GM23338 (cell line): ENCODE data around the gene INTS13. TPM values are rescaled to one million over a fixed set of nuclear protein-coding genes. Genes with fewer than 3 reads are reported as not detected.

Experiments
- CREB1 ChIP-seq: fragments of 250-450 bp; sonication (Bioruptor Pico); IDR thresholded peaks from 2 replicates; pipeline ENCODE4 v1.5.0; 2020; ENCODE audit warnings: low read depth, mild to moderate bottlenecking, moderate library complexity
- EZH2phosphoT487 ChIP-seq: fragments of 200-600 bp; sonication (generic); IDR thresholded peaks from one replicate; pipeline ENCODE4 v1.8.1; 2018; ENCODE audit warnings: antibody characterized with exemption; ENCODE audit not compliant: unreplicated experiment
- JUNB ChIP-seq: IDR thresholded peaks from one replicate; pipeline ENCODE4 v1.6.1; 2016; ENCODE audit warnings: antibody characterized with exemption; ENCODE audit not compliant: unreplicated experiment
- NANOG ChIP-seq: IDR thresholded peaks from 2 replicates; pipeline ENCODE4 v1.6.1; 2016; ENCODE audit warnings: antibody characterized with exemption, borderline replicate concordance
- STAT1 ChIP-seq: IDR thresholded peaks from one replicate; pipeline ENCODE4 v1.6.1; 2016; ENCODE audit warnings: antibody characterized with exemption; ENCODE audit not compliant: unreplicated experiment
- ZNF114 ChIP-seq: fragments of 250-450 bp; sonication (Bioruptor Pico); IDR thresholded peaks from 2 replicates; pipeline ENCODE4 v1.5.0; 2020; ENCODE audit warnings: mild to moderate bottlenecking, moderate library complexity
- polyA plus RNA-seq: library from polyadenylated mRNA; unstranded; fragments of >200 nt; fragmentation: Nextera tagmentation; extraction: Ambion mirVana; gene quantifications from 2 replicates; pipeline ENCODE4 v1.2.1, GENCODE V29; 2016
- total RNA-seq: library from RNA; depleted of rRNA; stranded (reverse); fragments of >200 nt; shearing (Covaris generic); gene quantifications from 2 replicates; pipeline ENCODE4 v1.2.3, GENCODE V29; 2014
- TF ChIP-seq, protein P1 (sequence below): fragments of 250-450 bp; sonication (Bioruptor Pico); IDR thresholded peaks from 2 replicates; pipeline ENCODE4 v1.5.0; 2020; ENCODE audit warnings: mild to moderate bottlenecking, moderate library complexity
- TF ChIP-seq, protein P2 (sequence below): IDR thresholded peaks from one replicate; pipeline ENCODE4 v1.6.1; 2018; ENCODE audit warnings: antibody characterized with exemption; ENCODE audit not compliant: unreplicated experiment

Gene INTS13
- total and polyA plus RNA-seq, 2 experiments from 2014 or later = 91.3 to 94.1 TPM

DNA sequence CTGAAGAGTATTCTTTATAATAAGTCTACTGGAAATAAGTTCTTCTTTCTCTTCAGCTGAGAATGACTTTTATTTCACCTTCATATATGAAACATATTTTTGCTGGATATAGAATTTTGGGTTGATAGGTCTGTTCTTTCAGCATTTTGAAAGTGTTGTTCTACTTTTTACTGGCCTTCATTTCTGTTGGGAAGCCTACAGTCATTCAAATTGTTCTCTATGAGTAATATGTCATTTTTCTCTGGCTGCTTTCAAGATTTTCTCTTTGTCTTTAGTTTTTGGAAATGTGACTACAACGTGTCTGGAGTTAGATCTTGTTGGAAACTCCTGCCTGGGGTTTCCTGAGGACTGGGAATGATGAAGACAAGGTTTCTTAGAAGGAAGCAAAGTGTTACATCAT, 10.5 kb upstream of the INTS13 start (continued):
- TF ChIP-seq, protein P1, sequence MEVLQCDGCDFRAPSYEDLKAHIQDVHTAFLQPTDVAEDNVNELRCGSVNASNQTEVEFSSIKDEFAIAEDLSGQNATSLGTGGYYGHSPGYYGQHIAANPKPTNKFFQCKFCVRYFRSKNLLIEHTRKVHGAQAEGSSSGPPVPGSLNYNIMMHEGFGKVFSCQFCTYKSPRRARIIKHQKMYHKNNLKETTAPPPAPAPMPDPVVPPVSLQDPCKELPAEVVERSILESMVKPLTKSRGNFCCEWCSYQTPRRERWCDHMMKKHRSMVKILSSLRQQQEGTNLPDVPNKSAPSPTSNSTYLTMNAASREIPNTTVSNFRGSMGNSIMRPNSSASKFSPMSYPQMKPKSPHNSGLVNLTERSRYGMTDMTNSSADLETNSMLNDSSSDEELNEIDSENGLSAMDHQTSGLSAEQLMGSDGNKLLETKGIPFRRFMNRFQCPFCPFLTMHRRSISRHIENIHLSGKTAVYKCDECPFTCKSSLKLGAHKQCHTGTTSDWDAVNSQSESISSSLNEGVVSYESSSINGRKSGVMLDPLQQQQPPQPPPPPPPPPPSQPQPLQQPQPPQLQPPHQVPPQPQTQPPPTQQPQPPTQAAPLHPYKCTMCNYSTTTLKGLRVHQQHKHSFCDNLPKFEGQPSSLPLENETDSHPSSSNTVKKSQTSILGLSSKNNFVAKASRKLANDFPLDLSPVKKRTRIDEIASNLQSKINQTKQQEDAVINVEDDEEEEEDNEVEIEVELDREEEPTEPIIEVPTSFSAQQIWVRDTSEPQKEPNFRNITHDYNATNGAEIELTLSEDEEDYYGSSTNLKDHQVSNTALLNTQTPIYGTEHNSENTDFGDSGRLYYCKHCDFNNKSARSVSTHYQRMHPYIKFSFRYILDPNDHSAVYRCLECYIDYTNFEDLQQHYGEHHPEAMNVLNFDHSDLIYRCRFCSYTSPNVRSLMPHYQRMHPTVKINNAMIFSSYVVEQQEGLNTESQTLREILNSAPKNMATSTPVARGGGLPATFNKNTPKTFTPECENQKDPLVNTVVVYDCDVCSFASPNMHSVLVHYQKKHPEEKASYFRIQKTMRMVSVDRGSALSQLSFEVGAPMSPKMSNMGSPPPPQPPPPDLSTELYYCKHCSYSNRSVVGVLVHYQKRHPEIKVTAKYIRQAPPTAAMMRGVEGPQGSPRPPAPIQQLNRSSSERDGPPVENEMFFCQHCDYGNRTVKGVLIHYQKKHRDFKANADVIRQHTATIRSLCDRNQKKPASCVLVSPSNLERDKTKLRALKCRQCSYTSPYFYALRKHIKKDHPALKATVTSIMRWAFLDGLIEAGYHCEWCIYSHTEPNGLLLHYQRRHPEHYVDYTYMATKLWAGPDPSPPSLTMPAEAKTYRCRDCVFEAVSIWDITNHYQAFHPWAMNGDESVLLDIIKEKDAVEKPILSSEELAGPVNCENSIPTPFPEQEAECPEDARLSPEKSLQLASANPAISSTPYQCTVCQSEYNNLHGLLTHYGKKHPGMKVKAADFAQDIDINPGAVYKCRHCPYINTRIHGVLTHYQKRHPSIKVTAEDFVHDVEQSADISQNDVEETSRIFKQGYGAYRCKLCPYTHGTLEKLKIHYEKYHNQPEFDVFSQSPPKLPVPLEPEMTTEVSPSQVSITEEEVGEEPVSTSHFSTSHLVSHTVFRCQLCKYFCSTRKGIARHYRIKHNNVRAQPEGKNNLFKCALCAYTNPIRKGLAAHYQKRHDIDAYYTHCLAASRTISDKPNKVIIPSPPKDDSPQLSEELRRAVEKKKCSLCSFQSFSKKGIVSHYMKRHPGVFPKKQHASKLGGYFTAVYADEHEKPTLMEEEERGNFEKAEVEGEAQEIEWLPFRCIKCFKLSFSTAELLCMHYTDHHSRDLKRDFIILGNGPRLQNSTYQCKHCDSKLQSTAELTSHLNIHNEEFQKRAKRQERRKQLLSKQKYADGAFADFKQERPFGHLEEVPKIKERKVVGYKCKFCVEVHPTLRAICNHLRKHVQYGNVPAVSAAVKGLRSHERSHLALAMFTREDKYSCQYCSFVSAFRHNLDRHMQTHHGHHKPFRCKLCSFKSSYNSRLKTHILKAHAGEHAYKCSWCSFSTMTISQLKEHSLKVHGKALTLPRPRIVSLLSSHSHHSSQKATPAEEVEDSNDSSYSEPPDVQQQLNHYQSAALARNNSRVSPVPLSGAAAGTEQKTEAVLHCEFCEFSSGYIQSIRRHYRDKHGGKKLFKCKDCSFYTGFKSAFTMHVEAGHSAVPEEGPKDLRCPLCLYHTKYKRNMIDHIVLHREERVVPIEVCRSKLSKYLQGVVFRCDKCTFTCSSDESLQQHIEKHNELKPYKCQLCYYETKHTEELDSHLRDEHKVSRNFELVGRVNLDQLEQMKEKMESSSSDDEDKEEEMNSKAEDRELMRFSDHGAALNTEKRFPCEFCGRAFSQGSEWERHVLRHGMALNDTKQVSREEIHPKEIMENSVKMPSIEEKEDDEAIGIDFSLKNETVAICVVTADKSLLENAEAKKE (CRISPR knock-in tag) = no peak
- TF ChIP-seq JUNB (no peak), CREB1 (CRISPR knock-in tag) (no peak), ZNF114 (CRISPR knock-in tag) (no peak), STAT1 (no peak), NANOG (no peak), EZH2phosphoT487 (no peak)
- TF ChIP-seq, protein P2, sequence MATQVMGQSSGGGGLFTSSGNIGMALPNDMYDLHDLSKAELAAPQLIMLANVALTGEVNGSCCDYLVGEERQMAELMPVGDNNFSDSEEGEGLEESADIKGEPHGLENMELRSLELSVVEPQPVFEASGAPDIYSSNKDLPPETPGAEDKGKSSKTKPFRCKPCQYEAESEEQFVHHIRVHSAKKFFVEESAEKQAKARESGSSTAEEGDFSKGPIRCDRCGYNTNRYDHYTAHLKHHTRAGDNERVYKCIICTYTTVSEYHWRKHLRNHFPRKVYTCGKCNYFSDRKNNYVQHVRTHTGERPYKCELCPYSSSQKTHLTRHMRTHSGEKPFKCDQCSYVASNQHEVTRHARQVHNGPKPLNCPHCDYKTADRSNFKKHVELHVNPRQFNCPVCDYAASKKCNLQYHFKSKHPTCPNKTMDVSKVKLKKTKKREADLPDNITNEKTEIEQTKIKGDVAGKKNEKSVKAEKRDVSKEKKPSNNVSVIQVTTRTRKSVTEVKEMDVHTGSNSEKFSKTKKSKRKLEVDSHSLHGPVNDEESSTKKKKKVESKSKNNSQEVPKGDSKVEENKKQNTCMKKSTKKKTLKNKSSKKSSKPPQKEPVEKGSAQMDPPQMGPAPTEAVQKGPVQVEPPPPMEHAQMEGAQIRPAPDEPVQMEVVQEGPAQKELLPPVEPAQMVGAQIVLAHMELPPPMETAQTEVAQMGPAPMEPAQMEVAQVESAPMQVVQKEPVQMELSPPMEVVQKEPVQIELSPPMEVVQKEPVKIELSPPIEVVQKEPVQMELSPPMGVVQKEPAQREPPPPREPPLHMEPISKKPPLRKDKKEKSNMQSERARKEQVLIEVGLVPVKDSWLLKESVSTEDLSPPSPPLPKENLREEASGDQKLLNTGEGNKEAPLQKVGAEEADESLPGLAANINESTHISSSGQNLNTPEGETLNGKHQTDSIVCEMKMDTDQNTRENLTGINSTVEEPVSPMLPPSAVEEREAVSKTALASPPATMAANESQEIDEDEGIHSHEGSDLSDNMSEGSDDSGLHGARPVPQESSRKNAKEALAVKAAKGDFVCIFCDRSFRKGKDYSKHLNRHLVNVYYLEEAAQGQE = no peak
